HG03575 (cell line): ENCODE data around the gene DELE1.

Source experiments
- ATAC-seq: cut with Tn5 transposase; IDR thresholded peaks from one replicate; pipeline ENCODE4 v1.9.1; 2021; ENCODE audit not compliant: unreplicated experiment, insufficient number of reproducible peaks, low FRiP score; ENCODE audit errors: extremely low read depth

Gene DELE1

GRCh38 chr5:141923448-141924313 is at the start of gene DELE1:
TSS of gene DELE1 (plus strand) at chr5:141923871. CDS start at chr5:141923942, 71 bp downstream.
- ATAC-seq, result peak; percentile 82

GRCh38 chr5:141873933-141874261 is 49.8 kb upstream of the DELE1 start:
- ATAC-seq, result no peak

GRCh38 chr5:141874262-141874964 is 49.3 kb upstream of the DELE1 start:
- ATAC-seq, result no peak

- ATAC-seq, result no peak
Observed at GRCh38 chr5:141875022-141875740, 48.5 kb upstream of the DELE1 start.

GRCh38 chr5:141875795-141876627 is 47.7 kb upstream of the DELE1 start:
- no peak for ATAC-seq

- no peak for ATAC-seq
Observed at GRCh38 chr5:141876628-141877355, 46.9 kb upstream of the DELE1 start.

- ATAC-seq, result no peak
Observed at GRCh38 chr5:141877356-141878185, 46.1 kb upstream of the DELE1 start.

GRCh38 chr5:141878186-141878710 is 45.4 kb upstream of the DELE1 start, which contains the start of gene PCDH1:
TSS of gene PCDH1 (minus strand) at chr5:141878410. CDS start at chr5:141878262, 148 bp downstream.
- no peak for ATAC-seq

- ATAC-seq, result peak; percentile 83
Observed at GRCh38 chr5:141878711-141879425, 44.8 kb upstream of the DELE1 start.

- no peak for ATAC-seq
Observed at GRCh38 chr5:141879426-141879759, 44.3 kb upstream of the DELE1 start.

GRCh38 chr5:141879941-141880738 is 43.5 kb upstream of the DELE1 start:
- ATAC-seq, result no peak

GRCh38 chr5:141880961-141881801 is 42.5 kb upstream of the DELE1 start:
- ATAC-seq, result no peak

- ATAC-seq, result no peak
Observed at GRCh38 chr5:141881886-141882285, 41.8 kb upstream of the DELE1 start.

GRCh38 chr5:141882594-141883183 is 41.0 kb upstream of the DELE1 start:
- no peak for ATAC-seq
